SHP77 (cell line): ENCODE results near the gene RNU1-4.
"Not testable (repeated sequence)": the region's sequence is repeated elsewhere in the genome, so short reads cannot be mapped to it uniquely, and the experiment has no call there.

ENCODE experiments used
- DNase-seq, 2 experiments: peaks; one replicate each; lab custom pipeline; 2025; lab: John Stamatoyannopoulos, UW

RNU1-4 gene

DNA sequence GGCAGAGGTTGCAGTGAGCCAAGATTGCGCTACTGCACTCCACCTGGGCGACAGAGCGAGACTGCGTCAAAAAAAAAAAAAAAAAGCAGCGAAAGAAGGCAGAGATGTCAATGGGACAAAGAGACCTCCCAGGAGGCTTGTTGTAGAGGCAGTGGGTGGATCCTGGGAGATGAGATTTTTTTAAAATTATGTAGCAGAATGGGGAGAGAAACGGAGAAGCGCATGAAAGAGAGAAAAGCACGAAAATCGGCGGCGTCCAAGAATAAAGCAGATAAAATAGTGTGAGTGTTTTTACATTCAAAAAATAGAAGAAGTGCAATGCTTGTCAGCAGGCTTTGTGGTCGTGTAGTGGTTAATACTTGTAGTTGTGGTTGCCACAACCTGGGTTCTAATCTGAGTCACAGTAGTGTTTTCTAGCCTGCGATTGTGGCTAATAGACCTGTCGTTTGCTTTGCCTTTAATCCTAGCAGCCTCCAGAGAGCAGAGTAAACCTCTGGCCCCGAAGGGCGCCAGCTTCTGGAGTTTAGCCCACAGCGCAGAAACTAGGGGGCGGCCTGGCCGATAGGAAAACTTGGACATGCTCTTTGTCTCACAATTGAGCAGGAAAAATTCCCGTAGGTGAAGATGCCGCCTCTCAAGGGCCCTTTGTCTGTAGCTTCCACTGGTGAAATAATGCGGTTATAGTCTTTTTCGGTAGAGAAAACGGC, 11.9 kb upstream of the RNU1-4 start:
- DNase-seq = not testable (repeated sequence)

DNA sequence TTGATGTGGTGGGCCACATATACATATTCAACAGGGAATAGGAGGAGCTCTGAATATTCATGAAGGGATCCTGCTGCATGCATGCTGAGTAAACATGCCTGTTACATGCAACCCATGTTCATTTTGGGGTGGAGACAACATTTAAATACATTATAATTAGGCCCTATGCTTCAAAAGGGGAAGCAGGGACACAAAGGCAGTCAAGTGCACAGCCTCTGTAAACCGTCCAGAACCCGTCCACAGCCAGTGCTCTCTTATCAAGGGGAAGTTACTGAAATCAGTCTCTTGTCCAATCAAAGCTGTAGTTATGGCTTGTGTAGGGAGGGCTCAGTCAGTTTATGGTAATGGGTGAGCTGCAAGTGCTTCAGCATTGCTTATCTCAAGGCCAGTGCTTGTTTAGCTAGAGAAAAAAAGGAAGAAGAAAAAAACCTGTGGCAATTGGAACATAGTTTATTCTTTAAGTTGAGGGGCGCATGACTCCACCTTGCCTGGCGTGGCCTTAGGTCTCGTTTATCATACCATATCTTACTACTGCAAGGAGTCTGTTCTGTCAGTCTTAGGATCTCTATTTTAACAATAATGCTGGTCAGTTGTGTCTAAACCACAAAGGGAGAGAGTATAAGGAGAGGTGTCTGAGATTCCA, 7.9 kb upstream of the RNU1-4 start:
- DNase-seq = not testable (repeated sequence)

DNA sequence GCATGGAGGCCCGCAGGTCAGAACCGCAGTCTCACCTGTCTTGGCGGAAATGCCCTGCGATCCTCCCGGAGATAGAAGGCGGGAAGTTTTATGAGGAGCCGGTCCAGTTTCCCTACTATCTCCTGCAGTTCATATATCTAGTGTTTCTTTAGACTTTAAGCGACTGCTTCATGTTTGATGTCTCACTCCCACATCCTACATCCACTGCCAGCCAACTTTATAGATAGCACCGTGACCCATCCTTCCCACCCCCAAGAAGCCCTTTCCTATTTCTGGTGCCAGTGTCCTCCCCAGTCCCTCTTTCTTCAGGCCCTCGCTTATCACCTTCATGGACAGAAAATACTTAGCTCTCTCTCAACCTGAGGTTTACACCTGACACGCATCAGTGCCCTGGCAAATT, 914 bp downstream of the RNU1-4 start:
- DNase-seq = not testable (repeated sequence)

- not testable (repeated sequence) for DNase-seq
These were observed 7.3 kb downstream of the RNU1-4 start for GRCh38 chr1:16747660-16748059.

- DNase-seq = not testable (repeated sequence)
These were observed 8.4 kb downstream of the RNU1-4 start for GRCh38 chr1:16748710-16749109.

- not testable (repeated sequence) for DNase-seq
These were observed 9.9 kb downstream of the RNU1-4 start for GRCh38 chr1:16749910-16750888.

GRCh38 chr1:16752770-16753169, 12.5 kb downstream of the RNU1-4 start:
- not testable (repeated sequence) for DNase-seq

- DNase-seq = not testable (repeated sequence)
These were observed 15.1 kb downstream of the RNU1-4 start for GRCh38 chr1:16755385-16755784.

DNA sequence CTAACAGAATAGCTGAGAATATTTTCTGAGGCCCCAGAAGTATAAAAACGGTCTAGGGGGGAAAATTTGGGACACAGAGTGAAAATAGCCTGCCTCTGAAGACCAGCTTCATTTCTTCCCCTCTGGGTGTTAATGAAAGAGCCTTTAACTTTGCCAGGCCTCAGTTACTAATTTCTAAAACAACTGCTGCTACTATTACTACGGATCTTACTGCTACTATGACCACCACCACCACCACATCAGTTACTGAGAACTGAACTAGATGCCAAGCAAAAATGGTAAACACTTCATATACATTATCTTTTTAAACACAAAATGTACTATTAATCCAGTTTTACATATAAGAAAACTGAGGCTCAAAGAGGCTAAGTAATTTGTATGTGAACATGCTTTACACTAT, 15.6 kb downstream of the RNU1-4 start:
- not testable (repeated sequence) for DNase-seq

GRCh38 chr1:16757574-16757973, 17.3 kb downstream of the RNU1-4 start:
- not testable (repeated sequence) for DNase-seq

GRCh38 chr1:16758060-16758459, 17.7 kb downstream of the RNU1-4 start:
- DNase-seq = not testable (repeated sequence)

DNA sequence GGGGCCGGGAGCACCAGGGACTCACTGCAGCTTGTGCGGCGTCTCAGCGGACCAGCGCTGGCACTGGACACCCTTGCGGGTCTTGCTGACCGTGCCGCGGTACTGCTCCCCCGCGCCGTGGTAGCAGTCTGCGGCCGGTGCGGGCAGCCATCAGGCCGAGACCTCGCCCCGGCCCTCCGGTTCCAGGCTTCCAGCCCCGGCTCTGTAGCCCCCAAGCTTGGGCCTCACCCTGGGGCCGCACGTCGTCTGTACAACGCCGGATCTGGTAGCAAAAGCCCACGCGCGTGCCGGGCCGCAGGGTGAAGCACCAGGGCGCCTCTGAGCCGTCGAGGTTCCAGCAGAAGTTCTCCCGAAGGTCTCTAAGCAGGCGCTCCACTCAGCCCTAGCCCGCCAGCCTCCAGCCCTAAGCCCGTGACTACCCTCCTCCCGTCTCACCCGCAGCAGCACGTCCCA, 18.8 kb downstream of the RNU1-4 start:
- DNase-seq = not testable (repeated sequence)

DNA sequence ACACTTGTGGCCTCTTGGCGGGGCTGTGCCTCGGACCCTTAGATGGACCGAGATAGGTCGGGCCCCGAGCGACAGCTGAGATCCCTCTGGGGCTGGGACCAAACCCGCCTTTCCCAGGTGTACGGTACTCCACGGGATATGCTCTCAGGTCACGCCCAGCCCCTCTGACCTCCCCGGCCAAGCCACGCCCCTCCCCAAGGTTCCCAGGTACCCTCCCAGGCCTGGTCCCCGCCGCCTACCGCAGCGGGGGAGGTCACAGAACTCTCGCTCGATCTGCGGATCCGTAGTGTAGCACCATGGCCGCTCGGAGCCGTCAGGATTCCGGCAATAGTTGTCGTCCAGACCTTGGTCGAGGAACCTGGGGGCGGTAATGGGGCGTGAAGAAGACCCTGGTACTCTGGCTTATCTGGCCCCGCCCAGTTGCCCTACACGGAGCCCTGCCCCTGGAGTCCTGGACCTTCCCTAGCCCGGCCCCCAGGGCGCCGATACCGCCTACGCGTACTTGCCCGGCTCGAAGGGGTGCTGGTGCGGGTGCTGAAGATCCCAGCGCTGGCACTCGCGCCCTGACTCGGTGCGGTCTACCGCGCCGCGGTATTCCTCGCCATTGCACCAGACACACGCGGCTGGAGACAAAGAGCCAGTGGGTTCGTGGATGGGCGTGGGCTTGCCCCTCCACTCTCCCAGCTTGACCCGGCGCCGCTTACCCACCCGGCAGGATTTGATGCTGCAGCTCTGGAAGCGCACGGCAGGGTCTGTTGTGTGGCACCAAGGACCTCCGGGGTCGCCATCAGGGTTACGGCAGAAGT, 19.5 kb downstream of the RNU1-4 start:
- DNase-seq = not testable (repeated sequence)

DNA sequence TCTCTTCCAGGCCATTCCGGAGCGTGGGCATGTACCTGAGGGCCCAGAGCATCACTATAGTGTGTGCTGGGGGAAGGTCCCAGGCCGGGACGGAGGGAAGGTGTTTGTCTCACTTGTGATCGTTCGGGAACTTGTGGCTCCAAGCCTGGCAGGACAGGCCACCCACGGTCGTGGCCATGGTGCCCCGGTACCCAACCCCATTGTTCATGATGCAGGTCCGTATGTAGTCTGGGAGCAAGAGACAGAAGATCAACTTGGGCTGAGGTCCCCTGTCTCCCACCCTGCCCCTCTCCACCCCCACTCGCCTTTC, 20.1 kb downstream of the RNU1-4 start:
- DNase-seq = not testable (repeated sequence)

DNA sequence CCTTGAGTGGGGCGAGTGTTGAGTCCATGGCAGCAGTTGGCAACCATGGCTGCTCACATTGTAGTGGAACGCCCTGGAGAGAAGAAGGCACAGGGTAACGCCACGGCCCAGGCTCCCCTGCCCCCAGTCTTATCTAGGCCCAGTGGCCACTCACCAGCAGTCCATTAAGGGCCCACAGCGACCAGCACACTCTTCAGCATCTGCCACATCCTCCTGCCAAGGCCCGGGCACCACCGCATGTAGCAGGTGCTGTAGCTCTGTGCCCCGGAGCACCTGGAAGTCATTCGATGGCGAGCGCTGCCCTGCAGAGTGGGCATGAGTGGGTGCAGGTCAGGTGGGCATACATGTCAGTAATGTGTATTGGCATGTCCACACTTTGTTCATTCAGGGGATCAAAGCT, 20.5 kb downstream of the RNU1-4 start:
- DNase-seq = not testable (repeated sequence)

DNA sequence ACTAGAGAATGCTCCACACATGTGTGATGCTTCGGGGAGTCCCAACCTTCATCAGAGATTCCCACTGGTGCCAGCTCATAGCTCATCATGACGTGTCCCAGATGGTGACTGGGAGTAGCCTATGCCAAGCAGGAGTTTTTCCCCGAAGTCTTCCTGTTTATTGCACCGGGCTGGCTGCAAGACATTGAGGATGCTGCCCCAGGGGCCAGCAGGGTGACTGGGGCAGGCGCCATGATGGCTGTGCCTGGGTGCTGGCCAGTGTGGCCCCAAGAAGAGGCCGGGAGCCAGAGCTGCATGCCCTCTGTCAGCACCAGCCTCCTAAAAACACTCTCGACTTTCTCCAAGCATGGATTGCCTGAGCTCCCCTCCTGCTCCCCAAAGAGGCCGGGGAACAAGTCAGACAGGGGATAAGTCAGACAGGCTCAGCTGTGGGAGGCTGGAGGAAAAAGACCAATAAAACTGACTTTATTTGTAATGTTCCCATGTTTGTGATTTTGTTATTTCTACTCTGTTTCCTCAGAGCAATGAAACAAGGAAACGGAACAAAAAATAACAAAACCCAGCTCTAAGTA, 24.0 kb downstream of the RNU1-4 start:
- DNase-seq = not testable (repeated sequence)

DNA sequence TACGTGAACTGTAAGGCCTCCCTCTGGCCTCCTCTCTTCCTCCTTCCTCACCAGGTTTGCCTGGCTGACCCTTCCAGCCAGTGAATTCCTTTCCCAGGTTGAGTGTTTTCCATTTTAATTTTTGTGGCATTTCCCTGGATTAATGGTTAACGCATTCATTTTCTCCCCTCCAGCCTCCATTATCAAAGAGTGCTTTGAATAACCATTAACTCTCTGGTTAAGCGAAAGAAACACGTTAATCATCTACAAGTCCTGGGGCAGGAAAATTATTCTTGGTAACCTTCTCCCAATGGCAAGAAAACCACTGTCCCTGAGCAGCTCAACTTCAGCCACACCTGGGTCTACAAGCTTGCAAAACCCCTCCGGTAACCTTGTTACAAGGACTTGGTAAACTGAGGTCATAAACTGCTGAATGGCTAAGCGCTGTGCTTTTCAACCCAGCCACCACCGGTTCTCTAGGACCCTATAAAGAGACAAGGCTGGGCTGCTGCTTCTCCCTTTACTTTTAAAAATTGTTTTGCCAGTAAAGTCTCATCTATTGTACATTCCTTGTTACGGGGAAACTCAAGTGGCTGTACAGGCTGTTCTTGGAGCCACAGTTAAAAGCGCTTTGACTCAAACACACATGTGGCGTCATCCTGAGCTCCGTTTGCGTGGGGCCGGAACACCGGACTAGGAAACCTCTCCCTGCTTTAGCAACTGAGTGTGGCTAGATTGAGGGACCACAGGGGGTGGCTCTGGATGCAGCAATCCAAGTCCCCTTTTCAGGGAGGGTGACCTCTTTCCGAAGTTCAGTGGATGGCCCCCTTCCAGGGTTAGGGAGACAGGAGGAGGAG, 24.7 kb downstream of the RNU1-4 start:
- not testable (repeated sequence) for DNase-seq

- DNase-seq = not testable (repeated sequence)
These were observed 25.7 kb downstream of the RNU1-4 start for GRCh38 chr1:16765731-16766605.

DNA sequence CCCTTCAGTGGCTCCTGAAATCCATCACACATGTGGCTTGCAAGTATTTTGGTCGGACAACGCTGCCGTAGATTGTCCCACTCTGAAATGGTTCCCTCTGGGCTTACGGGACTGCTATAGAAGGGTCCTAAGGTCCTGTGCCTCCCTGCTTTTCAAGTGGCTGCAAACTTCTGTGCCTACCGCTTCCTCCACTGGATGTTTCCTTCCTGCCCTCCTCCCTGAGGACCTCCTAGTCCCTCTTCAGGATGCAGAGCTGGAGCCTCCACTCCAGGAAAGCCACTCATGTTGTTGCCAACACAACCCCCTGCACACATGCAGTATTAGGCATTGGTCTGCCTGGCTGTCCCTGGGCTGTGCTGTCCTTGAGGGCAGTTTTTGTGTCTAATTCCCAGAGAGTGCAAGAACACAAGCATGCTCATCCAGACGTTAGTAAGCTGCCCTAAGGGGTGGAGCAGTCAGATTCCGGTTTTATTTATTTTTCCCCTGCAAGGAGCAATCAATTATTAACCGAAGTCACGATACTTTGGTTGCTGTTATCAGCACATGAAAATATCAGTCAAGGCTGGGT, 26.5 kb downstream of the RNU1-4 start:
- DNase-seq = not testable (repeated sequence)
